Activated T-cell treated with anti-CD3 and anti-CD28 coated beads, Interleukin-2, amount 50 U/mL, for 24 hours (primary cell): Measurements from ENCODE around the gene ESRRB.

ENCODE experiments used
- DNase-seq: peaks from one replicate; pipeline ENCODE4 v3.0.0-alpha.2; 2020
- H3K27ac Mint-ChIP-seq: 2 replicates; pipeline ENCODE4 v1.8.0; 2020; ENCODE audit warnings: mild to moderate bottlenecking, mixed read lengths
- H3K27me3 Mint-ChIP-seq: 2 replicates; pipeline ENCODE4 v1.8.0; 2020; ENCODE audit warnings: mixed read lengths
- H3K36me3 Mint-ChIP-seq: 2 replicates; pipeline ENCODE4 v1.8.0; 2020; ENCODE audit warnings: low read depth, mixed read lengths
- H3K4me1 Mint-ChIP-seq: 2 replicates; pipeline ENCODE4 v1.8.0; 2020; ENCODE audit warnings: low read depth, mixed read lengths
- H3K4me3 Mint-ChIP-seq: 2 replicates; pipeline ENCODE4 v1.8.0; 2020; ENCODE audit warnings: mild to moderate bottlenecking, moderate library complexity, mixed read lengths
- H3K9me3 Mint-ChIP-seq: 2 replicates; pipeline ENCODE4 v1.8.0; 2020; ENCODE audit warnings: mixed read lengths

Gene ESRRB

GRCh38 chr14:76375947-76376404 is at the start of gene ESRRB:
ESRRB (plus strand) TSS chr14:76376137; CDS start chr14:76376402, 265 bp downstream.
- H3K27me3 Mint-ChIP-seq = peaks cover 85% of the 10 kb centered on the region
- H3K4me3 Mint-ChIP-seq = no peak within 1 kb of the TSS
- no peaks in the 10 kb centered on the region for H3K36me3 Mint-ChIP-seq

GRCh38 chr14:76326918-76327689 is 48.8 kb upstream of the ESRRB start:
- Mint-ChIP-seq H3K27ac (no peak overlapping the region), H3K9me3 (no peaks in the 10 kb centered on the region), H3K27me3 (peaks cover 61% of the 10 kb centered on the region), H3K4me1 (no peaks in the 10 kb centered on the region), H3K36me3 (no peaks in the 10 kb centered on the region), H3K4me3 (no peak overlapping the region)
- no peak for DNase-seq

More at GRCh38 chr14:76375947-76376404, at the start of gene ESRRB:
- DNase-seq = no peak
- H3K27ac Mint-ChIP-seq = no peak within 1 kb of the TSS
- peaks cover 7% of the 10 kb centered on the region for H3K4me1 Mint-ChIP-seq
- no peaks in the 10 kb centered on the region for H3K9me3 Mint-ChIP-seq

DNA sequence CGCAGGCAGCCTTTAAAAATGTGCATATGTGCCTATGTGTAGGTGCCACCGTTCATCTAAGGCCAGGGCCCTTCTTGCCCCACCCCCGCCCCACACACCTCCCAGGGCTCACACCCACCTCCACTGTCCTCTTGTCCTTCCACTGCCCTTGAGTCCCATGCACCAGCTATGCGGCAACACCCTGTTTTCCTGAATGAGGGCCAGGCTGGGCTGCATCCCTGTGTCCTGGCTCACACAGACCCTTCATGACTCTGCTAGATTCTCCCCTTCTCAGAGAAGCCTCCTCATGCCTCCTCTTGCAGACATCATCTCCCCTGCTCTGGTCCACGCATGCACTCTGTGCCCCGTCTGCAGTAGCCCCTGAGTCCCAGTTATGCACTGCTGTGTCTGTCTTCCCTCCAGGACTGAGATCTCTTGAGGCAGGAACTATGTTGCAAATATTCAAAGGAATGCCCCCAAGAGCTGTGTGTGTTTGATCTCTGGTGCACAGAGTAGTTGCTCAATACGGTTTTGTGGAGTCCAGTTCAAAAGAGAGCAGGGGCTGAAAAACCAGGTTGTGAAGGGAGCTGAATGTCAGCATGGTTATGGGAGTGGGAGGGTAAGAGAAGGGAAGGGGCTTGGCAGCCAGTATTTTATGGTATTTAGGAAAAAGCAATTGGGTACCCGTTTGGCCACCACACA is 47.3 kb upstream of the ESRRB start:
- no peaks in the 10 kb centered on the region for H3K9me3 Mint-ChIP-seq
- no peak overlapping the region for H3K4me3 Mint-ChIP-seq

GRCh38 chr14:76329154-76329928 is 46.6 kb upstream of the ESRRB start:
- Mint-ChIP-seq H3K27ac (no peak overlapping the region), H3K9me3 (no peaks in the 10 kb centered on the region), H3K4me1 (no peaks in the 10 kb centered on the region), H3K36me3 (no peaks in the 10 kb centered on the region), H3K4me3 (no peak overlapping the region), H3K27me3 (peaks cover 58% of the 10 kb centered on the region)
- DNase-seq = no peak

More for the DNA sequence above, 47.3 kb upstream of the ESRRB start:
- no peaks in the 10 kb centered on the region for H3K36me3 Mint-ChIP-seq
- no peak overlapping the region for H3K27ac Mint-ChIP-seq
- peaks cover 61% of the 10 kb centered on the region for H3K27me3 Mint-ChIP-seq
- DNase-seq = no peak
- no peaks in the 10 kb centered on the region for H3K4me1 Mint-ChIP-seq

DNA sequence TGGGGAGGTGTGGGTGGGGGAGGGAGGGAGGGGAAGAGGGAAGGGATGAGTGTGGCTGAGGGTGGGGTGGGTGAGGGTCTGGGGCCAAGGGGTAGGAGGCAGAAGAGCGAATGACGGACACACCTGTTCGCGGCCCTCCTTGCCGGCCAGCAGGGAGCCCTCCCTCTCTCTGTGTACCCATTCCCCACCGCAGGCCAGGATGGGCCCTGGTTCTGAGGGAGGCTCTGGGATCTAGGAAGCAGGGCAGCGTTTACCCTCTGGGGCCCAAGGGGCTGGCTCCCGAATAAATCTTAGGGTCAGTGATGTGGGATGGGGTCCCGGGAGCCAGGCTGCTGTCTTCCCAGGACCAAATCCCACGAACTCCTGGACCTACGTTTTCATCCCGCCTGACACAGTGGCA is 46.0 kb upstream of the ESRRB start:
- no peak overlapping the region for H3K27ac Mint-ChIP-seq

DNA sequence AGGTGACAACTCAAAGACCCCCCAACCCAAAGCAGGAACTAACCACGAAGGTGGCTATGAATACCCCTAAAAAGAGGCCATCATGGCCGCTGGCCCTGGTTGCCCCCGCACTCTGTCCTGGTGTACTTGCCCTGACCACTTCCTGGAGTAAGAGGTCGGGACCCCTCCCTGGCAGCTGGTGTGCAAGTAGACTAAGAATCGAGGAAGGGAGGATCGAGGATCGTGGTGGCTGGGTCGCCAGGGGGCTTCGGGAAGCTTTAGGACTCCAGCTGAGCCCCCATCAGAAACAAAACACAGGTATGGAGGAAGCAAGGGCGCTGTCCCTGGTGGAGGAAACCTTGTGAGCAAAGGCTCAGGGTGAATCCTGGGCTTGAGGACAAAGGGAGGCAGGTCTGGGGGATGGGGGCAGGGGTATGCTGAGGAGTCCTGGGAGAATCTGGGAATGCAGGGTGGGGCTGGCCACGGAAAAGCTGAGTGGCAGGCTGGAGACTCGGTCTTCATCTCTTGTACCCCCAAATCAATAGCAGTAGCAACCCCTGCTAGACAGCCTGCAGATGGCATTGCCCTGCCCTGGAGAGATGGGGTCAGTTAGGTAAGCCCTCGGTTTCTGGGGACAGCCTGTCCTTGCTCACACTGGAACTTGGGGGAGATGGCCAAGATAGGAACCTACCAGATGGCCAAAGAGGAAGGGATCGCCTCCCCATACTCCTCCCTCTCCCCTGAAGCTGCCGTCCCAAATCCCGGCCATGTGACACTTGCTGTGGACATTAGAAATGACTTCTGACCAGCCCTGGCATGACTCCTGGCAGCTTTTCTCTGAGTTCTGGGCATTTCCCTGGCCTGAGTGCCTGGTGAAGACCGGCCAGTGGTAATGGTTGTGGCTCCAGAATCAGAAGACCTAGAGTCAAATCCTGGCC is 45.3 kb upstream of the ESRRB start:
- peaks cover 51% of the 10 kb centered on the region for H3K27me3 Mint-ChIP-seq
- no peaks in the 10 kb centered on the region for H3K9me3 Mint-ChIP-seq
- DNase-seq = no peak
- H3K27ac Mint-ChIP-seq = no peak overlapping the region
- no peak overlapping the region for H3K4me3 Mint-ChIP-seq
- no peaks in the 10 kb centered on the region for H3K4me1 Mint-ChIP-seq
- H3K36me3 Mint-ChIP-seq = no peaks in the 10 kb centered on the region

More for the DNA sequence above, 46.0 kb upstream of the ESRRB start:
- Mint-ChIP-seq H3K9me3 (no peaks in the 10 kb centered on the region), H3K36me3 (no peaks in the 10 kb centered on the region), H3K4me3 (no peak overlapping the region), H3K27me3 (peaks cover 58% of the 10 kb centered on the region), H3K4me1 (no peaks in the 10 kb centered on the region)
- DNase-seq = no peak

DNA sequence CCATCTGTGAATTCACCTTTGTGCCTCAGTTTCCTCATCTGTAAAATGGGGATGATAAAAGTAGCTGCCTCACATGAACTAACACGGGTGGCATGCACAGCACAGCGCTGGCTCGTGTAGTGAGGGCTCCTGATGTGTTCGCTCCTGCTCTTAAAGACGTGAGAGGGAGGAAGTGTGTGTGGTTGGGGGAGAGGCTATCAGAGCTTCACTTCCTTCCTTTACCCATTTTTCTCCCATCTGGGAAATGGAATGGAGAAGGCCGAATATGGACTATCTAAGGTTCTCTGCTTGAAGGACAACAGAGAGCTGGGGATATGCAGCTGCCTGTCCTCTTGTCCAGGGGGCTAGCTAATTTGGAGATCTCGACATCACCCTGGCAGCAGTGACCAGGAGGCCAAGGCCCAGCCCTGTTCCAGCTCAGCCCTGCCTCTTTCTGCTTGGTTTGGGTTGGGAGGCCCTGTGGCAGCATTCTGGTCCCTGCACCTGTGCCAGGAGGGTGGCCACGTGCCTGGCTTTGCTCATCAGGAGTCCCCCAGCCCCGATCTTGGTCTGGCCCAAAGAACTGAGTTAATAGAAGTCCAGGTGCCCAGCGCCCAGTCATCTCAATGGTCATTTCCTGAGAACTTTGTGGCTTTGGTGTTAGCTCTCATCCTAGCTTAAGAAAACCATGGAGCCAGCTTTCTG is 44.5 kb upstream of the ESRRB start:
- DNase-seq = no peak
- no peaks in the 10 kb centered on the region for H3K36me3 Mint-ChIP-seq
- peaks cover 47% of the 10 kb centered on the region for H3K27me3 Mint-ChIP-seq
- H3K4me1 Mint-ChIP-seq = no peaks in the 10 kb centered on the region
- H3K27ac Mint-ChIP-seq = no peak overlapping the region
- no peak overlapping the region for H3K4me3 Mint-ChIP-seq
- H3K9me3 Mint-ChIP-seq = no peaks in the 10 kb centered on the region

DNA sequence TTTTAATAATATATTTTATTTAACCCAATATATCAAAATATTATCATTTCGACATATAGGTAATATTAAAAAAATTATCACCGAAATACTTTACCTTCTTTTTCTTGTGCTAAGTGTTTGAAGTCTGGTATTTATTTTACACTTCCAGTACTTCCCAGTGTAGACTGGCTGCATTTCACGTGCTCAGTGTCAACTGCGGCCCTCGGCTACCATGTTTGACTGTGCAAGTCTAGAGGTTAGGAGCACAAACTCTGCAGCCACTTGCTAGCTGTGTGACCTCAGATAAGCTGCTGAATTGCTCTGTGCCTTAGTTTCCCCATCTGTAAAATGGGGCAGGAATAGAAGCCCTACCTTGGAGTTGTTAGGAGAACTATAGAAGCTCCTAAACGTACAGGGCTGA is 42.3 kb upstream of the ESRRB start:
- DNase-seq = no peak
- Mint-ChIP-seq H3K4me3 (no peak overlapping the region), H3K4me1 (no peaks in the 10 kb centered on the region), H3K9me3 (no peaks in the 10 kb centered on the region), H3K27me3 (peaks cover 39% of the 10 kb centered on the region), H3K36me3 (no peaks in the 10 kb centered on the region), H3K27ac (no peak overlapping the region)

DNA sequence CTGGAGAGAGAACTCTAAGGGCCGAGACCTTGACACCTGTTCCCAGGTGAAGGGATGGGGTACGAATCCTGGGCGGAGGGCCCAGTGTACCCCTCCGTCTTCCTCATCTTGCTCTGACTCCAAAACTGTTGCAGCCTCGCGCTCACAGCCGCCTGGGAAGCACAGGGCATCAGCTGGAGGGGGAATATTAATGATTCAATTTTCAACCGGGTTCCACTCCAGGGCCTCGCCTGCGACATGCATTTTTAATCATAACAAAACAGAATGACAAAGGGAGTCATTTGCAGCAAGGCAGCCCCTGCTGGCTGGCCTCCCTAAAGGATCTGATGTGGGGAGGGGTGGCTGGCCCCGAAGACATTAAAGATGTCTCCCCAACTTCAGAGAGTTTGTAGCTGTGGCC is 41.6 kb upstream of the ESRRB start:
- DNase-seq = no peak
- H3K27me3 Mint-ChIP-seq = peaks cover 37% of the 10 kb centered on the region
- no peak overlapping the region for H3K27ac Mint-ChIP-seq
- no peak overlapping the region for H3K4me3 Mint-ChIP-seq
- no peaks in the 10 kb centered on the region for H3K36me3 Mint-ChIP-seq
- no peaks in the 10 kb centered on the region for H3K9me3 Mint-ChIP-seq
- H3K4me1 Mint-ChIP-seq = no peaks in the 10 kb centered on the region

- no peaks in the 10 kb centered on the region for H3K9me3 Mint-ChIP-seq
- H3K36me3 Mint-ChIP-seq = no peaks in the 10 kb centered on the region
- no peaks in the 10 kb centered on the region for H3K4me1 Mint-ChIP-seq
- no peak overlapping the region for H3K27ac Mint-ChIP-seq
- H3K4me3 Mint-ChIP-seq = no peak overlapping the region
- DNase-seq = no peak
- H3K27me3 Mint-ChIP-seq = peaks cover 20% of the 10 kb centered on the region
These were observed 39.1 kb upstream of the ESRRB start for GRCh38 chr14:76336876-76337275.

GRCh38 chr14:76337635-76338545 is 38.0 kb upstream of the ESRRB start:
- H3K27me3 Mint-ChIP-seq = peaks cover 23% of the 10 kb centered on the region
- no peaks in the 10 kb centered on the region for H3K9me3 Mint-ChIP-seq
- no peak overlapping the region for H3K4me3 Mint-ChIP-seq
- no peaks in the 10 kb centered on the region for H3K36me3 Mint-ChIP-seq
- no peak overlapping the region for H3K27ac Mint-ChIP-seq
- no peak for DNase-seq
- H3K4me1 Mint-ChIP-seq = no peaks in the 10 kb centered on the region

GRCh38 chr14:76339728-76340615 is 36.0 kb upstream of the ESRRB start:
- Mint-ChIP-seq H3K27me3 (peaks cover 29% of the 10 kb centered on the region), H3K4me3 (no peak overlapping the region), H3K9me3 (peaks cover 3% of the 10 kb centered on the region), H3K36me3 (no peaks in the 10 kb centered on the region), H3K4me1 (no peaks in the 10 kb centered on the region), H3K27ac (no peak overlapping the region)
- DNase-seq = no peak
